OCI-LY7 (cell line): ENCODE data around the gene ASXL2. TPM values are rescaled to one million over a fixed set of nuclear protein-coding genes. Genes with fewer than 3 reads are reported as not detected.

ENCODE experiments used
- BruUV-seq: library from RNA; stranded (reverse); fragments of 400-500 nt; replicated peaks from 2 replicates; lab custom pipeline; 2021; lab: Mats Ljungman, UMichigan
- CTCF ChIA-PET: fragments of 300-600 bp; sonication (Branson Sonifier 250); formaldehyde crosslinking; loops from one replicate; lab custom pipeline; 2022; ENCODE audit warnings: antibody characterized with exemption; ENCODE audit not compliant: unreplicated experiment; lab: Charles Lee
- POLR2A ChIA-PET: fragments of 300-600 bp; sonication (Branson Sonifier 250); formaldehyde crosslinking; loops from one replicate; lab custom pipeline; 2022; ENCODE audit warnings: antibody characterized with exemption; lab: Charles Lee
- DNase-seq: peaks from one replicate; pipeline ENCODE4 v3.0.0-alpha.2; 2015; ENCODE audit warnings: low spot score
- H2AFZ ChIP-seq: fragments of 200-600 bp; sonication (generic), shearing (Covaris generic); 2 replicates; pipeline ENCODE4 v1.6.1; 2014; ENCODE audit warnings: mild to moderate bottlenecking, antibody characterized with exemption, low read length, moderate library complexity
- H3K27ac ChIP-seq: fragments of 200-600 bp; sonication (generic); 2 replicates; pipeline ENCODE4 v1.5.1; 2014; ENCODE audit warnings: mixed run types, low read depth, mild to moderate bottlenecking, moderate library complexity, low read length, inconsistent platforms; ENCODE audit not compliant: poor library complexity, severe bottlenecking
- H3K36me3 ChIP-seq: fragments of 200-600 bp; sonication (generic); 2 replicates; pipeline ENCODE4 v1.6.1; 2014; ENCODE audit warnings: mild to moderate bottlenecking, antibody characterized with exemption, low read length, moderate library complexity, mixed read lengths; ENCODE audit not compliant: insufficient read depth
- H3K4me1 ChIP-seq: fragments of 200-600 bp; sonication (generic); 2 replicates; pipeline ENCODE4 v1.5.1; 2014; ENCODE audit warnings: mild to moderate bottlenecking, low read length; ENCODE audit not compliant: insufficient read depth, poor library complexity, severe bottlenecking
- H3K4me2 ChIP-seq: fragments of 200-600 bp; sonication (generic); 2 replicates; pipeline ENCODE4 v1.6.1; 2014; ENCODE audit warnings: mild to moderate bottlenecking, low read length
- H3K4me3 ChIP-seq: fragments of 200-600 bp; sonication (generic); 2 replicates; pipeline ENCODE4 v1.5.1; 2014; ENCODE audit warnings: mild to moderate bottlenecking, low read depth, low read length; ENCODE audit not compliant: poor library complexity, severe bottlenecking
- H3K79me2 ChIP-seq: fragments of 200-600 bp; sonication (generic); 2 replicates; pipeline ENCODE4 v1.6.1; 2016; ENCODE audit warnings: low read depth, mild to moderate bottlenecking, low read length, moderate library complexity, mixed read lengths; ENCODE audit not compliant: insufficient read depth
- H3K9me2 ChIP-seq: fragments of 200-600 bp; sonication (generic); 2 replicates; pipeline ENCODE4 v1.6.1; 2016; ENCODE audit warnings: mild to moderate bottlenecking, low read length, mixed read lengths; ENCODE audit not compliant: insufficient read depth
- H3K9me3 ChIP-seq: fragments of 200-600 bp; sonication (generic); 2 replicates; pipeline ENCODE4 v1.6.1; 2014; ENCODE audit warnings: mild to moderate bottlenecking, mixed run types, low read length, mixed read lengths
- H4K20me1 ChIP-seq: fragments of 200-600 bp; sonication (generic); 2 replicates; pipeline ENCODE4 v1.6.1; 2014; ENCODE audit warnings: mild to moderate bottlenecking, antibody characterized with exemption, low read length, moderate library complexity, mixed read lengths; ENCODE audit not compliant: insufficient read depth
- CTCF ChIP-seq: fragments of 200-600 bp; sonication (generic); conservative IDR thresholded peaks from 2 replicates; pipeline ENCODE4 v1.5.1; 2014; ENCODE audit warnings: mild to moderate bottlenecking, antibody characterized with exemption, low read length, moderate library complexity, mixed read lengths
- EZH2phosphoT487 ChIP-seq: fragments of 200-600 bp; sonication (generic); IDR thresholded peaks from 2 replicates; pipeline ENCODE4 v1.6.1; 2018; ENCODE audit warnings: low read depth, borderline replicate concordance, mild to moderate bottlenecking, mixed run types, antibody characterized with exemption, low read length, moderate library complexity, mixed read lengths
- intact Hi-C: fragments of 100-400 bp; cut with micrococcal nuclease; formaldehyde crosslinking; loops from one replicate; pipeline ENCODE4 v1.10.0; 2022; ENCODE audit not compliant: unreplicated experiment
- total RNA-seq, 2 experiments: library from RNA; depleted of rRNA in 1 of 2; stranded (reverse); fragments of >200 nt in 1 of 2; shearing (Covaris generic) in 1 of 2; gene quantifications; 2 replicates each; pipeline ENCODE4 v1.2.3, GENCODE V29; 2014 to 2022

Gene ASXL2
- total RNA-seq, 2 experiments from 2014 or later: 12.4 to 31.8 TPM

GRCh38 chr2:25726522-25726921 is 151.8 kb downstream of the ASXL2 start:
- no peaks in the 10 kb centered on the region for H4K20me1 ChIP-seq
- POLR2A ChIA-PET: interaction anchor here (0.7 kb wide), 1 partner anchor 1859 kb away, joined by 3 read pairs; no protein-coding TSS in a partner anchor
- no peak overlapping the region for H3K4me2 ChIP-seq
- no peak for DNase-seq
- no peaks in the 10 kb centered on the region for H3K79me2 ChIP-seq
- no peak overlapping the region for H3K4me3 ChIP-seq
- H3K27ac ChIP-seq: no peak overlapping the region
- H3K4me1 ChIP-seq: no peaks in the 10 kb centered on the region
- intact Hi-C loops: no loop called here
- no peak for TF ChIP-seq CTCF
- TF ChIP-seq EZH2phosphoT487: no peak
- no peaks in the 10 kb centered on the region for H3K9me2 ChIP-seq
- CTCF ChIA-PET: no interaction called here
- H3K36me3 ChIP-seq: no peaks in the 10 kb centered on the region
- H2AFZ ChIP-seq: no peak overlapping the region
- no TSS peak for BruUV-seq
- no peaks in the 10 kb centered on the region for H3K9me3 ChIP-seq

DNA sequence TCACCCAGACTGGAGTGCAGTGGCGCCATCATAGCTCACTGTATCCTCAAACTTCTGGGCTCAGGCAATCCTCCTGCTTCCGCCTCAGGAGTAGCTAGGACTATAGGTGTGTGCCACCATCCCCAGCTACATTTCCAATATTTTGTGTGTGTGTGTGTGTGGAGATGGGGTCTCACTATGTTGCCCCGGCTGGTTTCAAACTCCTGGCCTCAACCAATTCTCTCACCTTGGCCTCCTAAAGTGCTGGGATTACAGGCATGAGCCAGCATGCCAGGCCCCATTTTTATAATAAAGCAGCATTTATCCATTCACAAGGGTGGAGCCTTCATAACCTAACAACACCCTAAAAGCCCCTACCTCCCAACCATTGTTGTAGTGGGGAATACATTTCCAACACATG is 152.4 kb downstream of the ASXL2 start:
- H3K27ac ChIP-seq: no peak overlapping the region
- no peaks in the 10 kb centered on the region for H4K20me1 ChIP-seq
- CTCF ChIA-PET: no interaction called here
- BruUV-seq: no TSS peak
- H3K9me2 ChIP-seq: no peaks in the 10 kb centered on the region
- no peak for DNase-seq
- no peak overlapping the region for H3K4me3 ChIP-seq
- intact Hi-C loops: no loop called here
- no peak for TF ChIP-seq CTCF
- no peak for TF ChIP-seq EZH2phosphoT487
- H3K9me3 ChIP-seq: no peaks in the 10 kb centered on the region
- H3K36me3 ChIP-seq: no peaks in the 10 kb centered on the region
- H3K4me2 ChIP-seq: no peak overlapping the region
- no peaks in the 10 kb centered on the region for H3K4me1 ChIP-seq
- H2AFZ ChIP-seq: no peak overlapping the region
- H3K79me2 ChIP-seq: no peaks in the 10 kb centered on the region
- POLR2A ChIA-PET: interaction anchor here (0.7 kb wide), 2 partner anchors 8 to 1860 kb away, joined by 3 to 4 read pairs; no protein-coding TSS in a partner anchor

DNA sequence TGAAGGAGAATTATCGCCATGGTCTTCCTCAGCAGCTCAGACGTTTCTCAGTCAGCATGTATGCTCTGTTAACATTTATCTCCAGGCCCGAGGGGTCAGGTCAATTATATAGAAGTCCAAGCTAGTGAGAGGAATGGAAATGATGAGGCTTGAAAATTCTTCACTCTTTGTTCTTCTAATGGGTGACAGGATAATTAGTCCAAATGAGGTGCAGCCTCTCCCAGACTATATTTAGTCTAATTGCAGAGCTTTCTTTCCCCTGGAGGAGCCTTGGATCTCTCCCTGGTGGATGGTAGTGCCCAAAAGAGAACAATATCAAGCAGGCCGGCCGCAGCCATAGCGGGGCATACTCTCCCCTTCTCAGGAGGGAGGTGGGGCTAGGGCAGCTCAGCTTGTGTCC is 153.5 kb downstream of the ASXL2 start:
- no peaks in the 10 kb centered on the region for H3K36me3 ChIP-seq
- ChIA-PET CTCF (no interaction called here), POLR2A (no interaction called here)
- no peak for DNase-seq
- H2AFZ ChIP-seq: no peak overlapping the region
- H3K9me2 ChIP-seq: no peaks in the 10 kb centered on the region
- no peaks in the 10 kb centered on the region for H4K20me1 ChIP-seq
- H3K27ac ChIP-seq: no peak overlapping the region
- no TSS peak for BruUV-seq
- no peak for TF ChIP-seq CTCF
- TF ChIP-seq EZH2phosphoT487: no peak
- H3K4me2 ChIP-seq: no peak overlapping the region
- intact Hi-C loops: no loop called here
- no peaks in the 10 kb centered on the region for H3K4me1 ChIP-seq
- no peaks in the 10 kb centered on the region for H3K9me3 ChIP-seq
- no peak overlapping the region for H3K4me3 ChIP-seq
- no peaks in the 10 kb centered on the region for H3K79me2 ChIP-seq
